ENCODE results near the gene MFF.

- TF ChIP-seq ZBTB33 (IDR thresholded peaks at IDR 0.05; ENCODE audit: borderline replicate concordance, low read depth): no peak
- no peak for TF ChIP-seq CTCF (IDR thresholded peaks at IDR 0.05)
- no peak for TF ChIP-seq SMC3 (IDR thresholded peaks at IDR 0.05; ENCODE audit: low read depth, low read length)
- no peak for TF ChIP-seq REST (IDR thresholded peaks at IDR 0.05; ENCODE audit: low read depth, low read length)
- TF ChIP-seq EZH2phosphoT487 (IDR thresholded peaks at IDR 0.05; ENCODE audit: borderline replicate concordance, low read depth): no peak
- no peak for TF ChIP-seq POLR2AphosphoS5 (IDR thresholded peaks at IDR 0.05; ENCODE audit: low read depth, low read length)
- TF ChIP-seq EP300 (IDR thresholded peaks at IDR 0.05; ENCODE audit: borderline replicate concordance in 1 of 2, low read depth in 1 of 2, low read length in 1 of 2): no peak
- TF ChIP-seq YY1 (IDR thresholded peaks at IDR 0.05; ENCODE audit: low read depth): no peak
- TF ChIP-seq MXI1 (IDR thresholded peaks at IDR 0.05; ENCODE audit: low read depth, low read length): no peak
- no peak for TF ChIP-seq NRF1 (IDR thresholded peaks at IDR 0.05; ENCODE audit: low read depth, low read length)
These were observed 23.5 kb upstream of the MFF start for GRCh38 chr2:227301523-227301922.
